OCI-LY3 (cell line): ENCODE data around the gene ZFP1.

ENCODE experiments used
- CTCF ChIP-seq: fragments of 200-600, 300-600 bp; sonication (generic); IDR thresholded peaks from 2 replicates; pipeline ENCODE4 v1.5.1; 2014; ENCODE audit warnings: antibody characterized with exemption, low read length, low read depth
- EZH2phosphoT487 ChIP-seq: fragments of 200-600 bp; shearing (Covaris generic); IDR thresholded peaks from 2 replicates; pipeline ENCODE4 v1.6.1; 2018; ENCODE audit warnings: antibody characterized with exemption, mixed run types, low read depth

- TF ChIP-seq CTCF, result no peak
- TF ChIP-seq EZH2phosphoT487, result no peak
These were observed 48.5 kb downstream of the ZFP1 start for GRCh38 chr16:75196836-75197235.
